Neural cell (in vitro differentiated cells): ENCODE data around the gene CDK5RAP2. TPM values are rescaled to one million over a fixed set of nuclear protein-coding genes. Genes with fewer than 3 reads are reported as not detected.

ENCODE experiments used
- H2AFZ ChIP-seq: fragments of 200-600, 300-800 bp; sonication (generic), shearing (Covaris generic); 2 replicates; pipeline ENCODE4 v1.6.0; 2014; ENCODE audit warnings: low read depth, mild to moderate bottlenecking, antibody characterized with exemption, low read length, moderate library complexity
- H3F3A ChIP-seq: fragments of 200-600 bp; shearing (Covaris generic); 2 replicates; pipeline ENCODE4 v1.6.1; 2016; ENCODE audit warnings: mild to moderate bottlenecking, moderate library complexity, mixed read lengths, antibody characterized with exemption, low read length; ENCODE audit not compliant: insufficient read depth, poor library complexity, severe bottlenecking
- H3K27ac ChIP-seq: fragments of 200-600, 300-800 bp; sonication (generic), shearing (Covaris generic); 2 replicates; pipeline ENCODE4 v1.5.1; 2014; ENCODE audit warnings: mild to moderate bottlenecking, low read length, moderate library complexity
- H3K27me3 ChIP-seq: fragments of 300-800, 200-600 bp; sonication (generic), shearing (Covaris generic); 2 replicates; pipeline ENCODE4 v1.6.0; 2014; ENCODE audit warnings: mild to moderate bottlenecking, low read depth, low read length, moderate library complexity; ENCODE audit not compliant: insufficient read depth
- H3K36me3 ChIP-seq: fragments of 300-800, 200-600 bp; sonication (generic), shearing (Covaris generic); 2 replicates; pipeline ENCODE4 v1.5.1; 2014; ENCODE audit warnings: mild to moderate bottlenecking, antibody characterized with exemption, low read length, moderate library complexity; ENCODE audit not compliant: insufficient read depth
- H3K4me2 ChIP-seq: fragments of 300-800, 200-600 bp; sonication (generic), shearing (Covaris generic); 2 replicates; pipeline ENCODE4 v1.6.0; 2014; ENCODE audit warnings: mild to moderate bottlenecking, low read length
- H3K4me3 ChIP-seq: fragments of 300-800, 200-600 bp; sonication (generic), shearing (Covaris generic); 2 replicates; pipeline ENCODE4 v1.5.1; 2014; ENCODE audit warnings: mild to moderate bottlenecking, low read length, moderate library complexity
- H3K79me2 ChIP-seq: fragments of 200-600 bp; shearing (Covaris generic); replicated peaks from 2 replicates; pipeline ENCODE4 v1.6.0; 2014; ENCODE audit warnings: mild to moderate bottlenecking, low read length, moderate library complexity; ENCODE audit not compliant: insufficient read depth
- H3K9ac ChIP-seq: fragments of 300-800, 200-600 bp; sonication (generic), shearing (Covaris generic); 2 replicates; pipeline ENCODE4 v1.6.1; 2016; ENCODE audit warnings: mild to moderate bottlenecking, low read length, mixed read lengths
- H3K9me2 ChIP-seq: fragments of 200-600 bp; shearing (Covaris generic); 2 replicates; pipeline ENCODE4 v1.6.1; 2016; ENCODE audit warnings: mild to moderate bottlenecking, low read length, mixed read lengths; ENCODE audit not compliant: insufficient read depth
- H3K9me3 ChIP-seq: fragments of 200-600, 300-800 bp; sonication (generic), shearing (Covaris generic); 2 replicates; pipeline ENCODE4 v1.6.1; 2016; ENCODE audit warnings: mild to moderate bottlenecking, mixed run types, low read length, moderate library complexity, mixed read lengths
- H4K20me1 ChIP-seq: fragments of 200-600 bp; shearing (Covaris generic); 2 replicates; pipeline ENCODE4 v1.6.1; 2016; ENCODE audit warnings: mild to moderate bottlenecking, mixed run types; ENCODE audit not compliant: insufficient read depth
- EP300 ChIP-seq: fragments of 450-650 bp; conservative IDR thresholded peaks from 2 replicates; pipeline ENCODE4 v1.6.1; 2014; ENCODE audit warnings: antibody characterized with exemption, mild to moderate bottlenecking, moderate library complexity; ENCODE audit not compliant: poor library complexity, severe bottlenecking
- EZH2 ChIP-seq: fragments of 200-600, 300-800 bp; shearing (Covaris generic), sonication (generic); IDR thresholded peaks from 2 replicates; pipeline ENCODE4 v1.6.1; 2014; ENCODE audit warnings: antibody characterized with exemption, low read length, borderline replicate concordance, mild to moderate bottlenecking; ENCODE audit not compliant: insufficient read depth, poor library complexity, severe bottlenecking
- MXI1 ChIP-seq: fragments of 450-650 bp; conservative IDR thresholded peaks from 2 replicates; pipeline ENCODE4 v1.6.1; 2014; ENCODE audit warnings: antibody characterized with exemption, mild to moderate bottlenecking; ENCODE audit not compliant: poor library complexity, severe bottlenecking
- POLR2AphosphoS5 ChIP-seq: IDR thresholded peaks from 2 replicates; pipeline ENCODE4 v1.6.1; 2012
- RAD21 ChIP-seq: fragments of 450-650 bp; conservative IDR thresholded peaks from 2 replicates; pipeline ENCODE4 v1.6.1; 2014; ENCODE audit warnings: antibody characterized with exemption, mild to moderate bottlenecking, moderate library complexity
- SMC3 ChIP-seq: fragments of 450-650 bp; conservative IDR thresholded peaks from 2 replicates; pipeline ENCODE4 v1.6.1; 2014; ENCODE audit warnings: antibody characterized with exemption, mild to moderate bottlenecking, moderate library complexity; ENCODE audit not compliant: poor library complexity
- TAF1 ChIP-seq: IDR thresholded peaks from 2 replicates; pipeline ENCODE4 v1.6.1; 2012; ENCODE audit warnings: low read depth
- polyA plus RNA-seq: library from polyadenylated mRNA; depleted of rRNA; stranded (reverse); fragments of >200 nt; gene quantifications from 2 replicates; pipeline ENCODE4 v1.2.3, GENCODE V29; 2014
- TF ChIP-seq, protein P1 (sequence below): fragments of 450-650 bp; IDR thresholded peaks from 2 replicates; pipeline ENCODE4 v1.5.1; 2014; ENCODE audit warnings: antibody characterized with exemption, mild to moderate bottlenecking, moderate library complexity; ENCODE audit not compliant: poor library complexity, severe bottlenecking
- TF ChIP-seq, protein P2 (sequence below): IDR thresholded peaks from 2 replicates; pipeline ENCODE4 v1.6.1; 2012; ENCODE audit warnings: borderline replicate concordance

CDK5RAP2 gene
- polyA plus RNA-seq, 1 donor from 2014 or later: 43.3 TPM

DNA sequence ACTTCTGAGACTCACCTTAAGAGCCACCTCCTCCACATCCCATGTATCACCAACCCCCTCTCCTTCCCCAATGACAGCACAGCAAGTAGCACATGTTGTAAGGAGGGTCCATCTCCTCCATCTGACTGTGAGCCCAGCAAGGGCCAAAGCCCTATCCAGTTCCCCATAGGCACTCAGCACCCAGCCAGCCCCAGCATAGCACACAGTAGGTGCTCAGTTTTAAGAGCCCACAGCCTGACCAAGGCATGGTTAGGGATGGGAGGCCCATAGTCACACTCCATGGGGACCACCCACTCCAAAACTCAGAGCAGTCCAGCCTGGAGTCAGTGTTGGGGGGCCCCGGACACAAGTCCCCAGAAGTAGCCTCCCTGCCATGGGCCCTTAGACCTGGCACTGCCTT is 205.7 kb downstream of the CDK5RAP2 start:
- no peaks in the 10 kb centered on the region for H3K27me3 ChIP-seq
- no peaks in the 10 kb centered on the region for H3K79me2 ChIP-seq
- H3K9me3 ChIP-seq: no peaks in the 10 kb centered on the region
- no peak overlapping the region for H3K27ac ChIP-seq
- H3K36me3 ChIP-seq: no peaks in the 10 kb centered on the region
- H2AFZ ChIP-seq: no peak overlapping the region
- H3K4me3 ChIP-seq: no peak overlapping the region
- no peaks in the 10 kb centered on the region for H4K20me1 ChIP-seq
- H3K9me2 ChIP-seq: no peaks in the 10 kb centered on the region
- H3K4me2 ChIP-seq: no peak overlapping the region
- TF ChIP-seq EP300 (no peak), RAD21 (no peak)
- TF ChIP-seq, protein P1, sequence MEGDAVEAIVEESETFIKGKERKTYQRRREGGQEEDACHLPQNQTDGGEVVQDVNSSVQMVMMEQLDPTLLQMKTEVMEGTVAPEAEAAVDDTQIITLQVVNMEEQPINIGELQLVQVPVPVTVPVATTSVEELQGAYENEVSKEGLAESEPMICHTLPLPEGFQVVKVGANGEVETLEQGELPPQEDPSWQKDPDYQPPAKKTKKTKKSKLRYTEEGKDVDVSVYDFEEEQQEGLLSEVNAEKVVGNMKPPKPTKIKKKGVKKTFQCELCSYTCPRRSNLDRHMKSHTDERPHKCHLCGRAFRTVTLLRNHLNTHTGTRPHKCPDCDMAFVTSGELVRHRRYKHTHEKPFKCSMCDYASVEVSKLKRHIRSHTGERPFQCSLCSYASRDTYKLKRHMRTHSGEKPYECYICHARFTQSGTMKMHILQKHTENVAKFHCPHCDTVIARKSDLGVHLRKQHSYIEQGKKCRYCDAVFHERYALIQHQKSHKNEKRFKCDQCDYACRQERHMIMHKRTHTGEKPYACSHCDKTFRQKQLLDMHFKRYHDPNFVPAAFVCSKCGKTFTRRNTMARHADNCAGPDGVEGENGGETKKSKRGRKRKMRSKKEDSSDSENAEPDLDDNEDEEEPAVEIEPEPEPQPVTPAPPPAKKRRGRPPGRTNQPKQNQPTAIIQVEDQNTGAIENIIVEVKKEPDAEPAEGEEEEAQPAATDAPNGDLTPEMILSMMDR: no peak
- H3F3A ChIP-seq: no peaks in the 10 kb centered on the region
- H3K9ac ChIP-seq: no peak overlapping the region

DNA sequence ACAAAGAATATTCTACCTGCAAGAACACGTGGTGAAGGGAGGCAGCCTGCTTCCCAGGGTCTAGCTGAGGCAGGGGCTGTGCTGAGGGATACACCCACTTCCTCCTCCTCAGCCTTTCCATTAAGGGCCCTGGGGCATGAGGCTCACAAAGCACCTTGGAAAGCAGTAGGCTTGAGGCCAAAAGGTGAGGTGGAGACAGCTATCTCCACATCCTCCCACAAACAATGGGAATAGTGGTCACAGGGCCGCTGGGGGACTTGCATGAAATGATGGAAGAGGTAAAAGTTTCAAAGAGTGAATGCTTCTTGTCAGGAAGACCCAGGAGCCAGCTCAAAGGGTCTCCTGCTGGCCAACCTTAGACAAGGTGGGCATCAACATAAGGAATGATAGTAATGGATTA is 207.9 kb downstream of the CDK5RAP2 start:
- TF ChIP-seq, protein P1: no peak
- TF ChIP-seq SMC3 (no peak), RAD21 (no peak), TAF1 (no peak), EP300 (no peak), EZH2 (no peak), POLR2AphosphoS5 (no peak)
- Histone ChIP-seq H3K27me3 (no peaks in the 10 kb centered on the region), H3K4me2 (no peak overlapping the region), H4K20me1 (no peaks in the 10 kb centered on the region), H3K9ac (no peak overlapping the region), H2AFZ (no peak overlapping the region), H3K27ac (no peak overlapping the region), H3K79me2 (no peaks in the 10 kb centered on the region), H3K36me3 (no peaks in the 10 kb centered on the region), H3K4me3 (no peak overlapping the region), H3K9me2 (no peaks in the 10 kb centered on the region), H3K9me3 (no peaks in the 10 kb centered on the region), H3F3A (no peaks in the 10 kb centered on the region)

DNA sequence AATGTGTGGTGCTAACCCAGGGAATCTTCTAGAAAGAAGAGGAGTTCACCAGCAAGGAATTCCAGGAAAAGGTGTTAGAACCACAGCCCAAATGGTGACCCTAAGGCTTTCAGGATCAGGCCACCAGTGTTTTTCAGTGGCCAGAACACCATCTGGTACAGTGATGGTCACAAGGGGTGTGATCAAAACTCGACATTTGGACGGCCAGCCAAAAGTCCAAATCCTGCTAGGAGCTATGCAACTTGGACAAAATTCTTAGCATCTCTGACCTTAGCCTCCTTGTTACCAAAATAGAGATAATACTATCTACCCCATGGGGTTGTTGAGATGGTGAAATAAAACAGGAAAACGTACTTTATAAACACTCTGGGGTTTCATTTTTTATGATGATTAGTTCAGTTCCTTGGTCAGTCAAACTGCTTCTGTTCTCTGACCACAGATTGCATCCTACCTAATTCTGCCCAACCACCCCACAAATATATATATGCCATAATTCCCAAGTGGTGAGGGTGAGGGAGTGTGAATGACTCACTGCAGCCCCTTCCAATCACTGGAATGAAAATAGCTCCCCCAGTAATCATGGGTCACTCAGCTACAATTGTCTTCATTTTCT is 210.3 kb downstream of the CDK5RAP2 start:
- Histone ChIP-seq H3K27ac (no peak overlapping the region), H3K9ac (no peak overlapping the region), H3F3A (no peaks in the 10 kb centered on the region), H3K9me2 (no peaks in the 10 kb centered on the region), H3K27me3 (no peaks in the 10 kb centered on the region), H3K36me3 (no peaks in the 10 kb centered on the region), H4K20me1 (no peaks in the 10 kb centered on the region), H3K4me3 (no peak overlapping the region), H3K9me3 (no peaks in the 10 kb centered on the region), H3K4me2 (no peak overlapping the region), H2AFZ (no peak overlapping the region), H3K79me2 (no peaks in the 10 kb centered on the region)
- TF ChIP-seq TAF1 (no peak), EZH2 (no peak), EP300 (no peak), MXI1 (no peak), POLR2AphosphoS5 (no peak), RAD21 (no peak), SMC3 (no peak)
- TF ChIP-seq, protein P1: no peak
- TF ChIP-seq, protein P2, sequence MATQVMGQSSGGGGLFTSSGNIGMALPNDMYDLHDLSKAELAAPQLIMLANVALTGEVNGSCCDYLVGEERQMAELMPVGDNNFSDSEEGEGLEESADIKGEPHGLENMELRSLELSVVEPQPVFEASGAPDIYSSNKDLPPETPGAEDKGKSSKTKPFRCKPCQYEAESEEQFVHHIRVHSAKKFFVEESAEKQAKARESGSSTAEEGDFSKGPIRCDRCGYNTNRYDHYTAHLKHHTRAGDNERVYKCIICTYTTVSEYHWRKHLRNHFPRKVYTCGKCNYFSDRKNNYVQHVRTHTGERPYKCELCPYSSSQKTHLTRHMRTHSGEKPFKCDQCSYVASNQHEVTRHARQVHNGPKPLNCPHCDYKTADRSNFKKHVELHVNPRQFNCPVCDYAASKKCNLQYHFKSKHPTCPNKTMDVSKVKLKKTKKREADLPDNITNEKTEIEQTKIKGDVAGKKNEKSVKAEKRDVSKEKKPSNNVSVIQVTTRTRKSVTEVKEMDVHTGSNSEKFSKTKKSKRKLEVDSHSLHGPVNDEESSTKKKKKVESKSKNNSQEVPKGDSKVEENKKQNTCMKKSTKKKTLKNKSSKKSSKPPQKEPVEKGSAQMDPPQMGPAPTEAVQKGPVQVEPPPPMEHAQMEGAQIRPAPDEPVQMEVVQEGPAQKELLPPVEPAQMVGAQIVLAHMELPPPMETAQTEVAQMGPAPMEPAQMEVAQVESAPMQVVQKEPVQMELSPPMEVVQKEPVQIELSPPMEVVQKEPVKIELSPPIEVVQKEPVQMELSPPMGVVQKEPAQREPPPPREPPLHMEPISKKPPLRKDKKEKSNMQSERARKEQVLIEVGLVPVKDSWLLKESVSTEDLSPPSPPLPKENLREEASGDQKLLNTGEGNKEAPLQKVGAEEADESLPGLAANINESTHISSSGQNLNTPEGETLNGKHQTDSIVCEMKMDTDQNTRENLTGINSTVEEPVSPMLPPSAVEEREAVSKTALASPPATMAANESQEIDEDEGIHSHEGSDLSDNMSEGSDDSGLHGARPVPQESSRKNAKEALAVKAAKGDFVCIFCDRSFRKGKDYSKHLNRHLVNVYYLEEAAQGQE: no peak
